Measurements from ENCODE around the gene SPATS2L.

DNA sequence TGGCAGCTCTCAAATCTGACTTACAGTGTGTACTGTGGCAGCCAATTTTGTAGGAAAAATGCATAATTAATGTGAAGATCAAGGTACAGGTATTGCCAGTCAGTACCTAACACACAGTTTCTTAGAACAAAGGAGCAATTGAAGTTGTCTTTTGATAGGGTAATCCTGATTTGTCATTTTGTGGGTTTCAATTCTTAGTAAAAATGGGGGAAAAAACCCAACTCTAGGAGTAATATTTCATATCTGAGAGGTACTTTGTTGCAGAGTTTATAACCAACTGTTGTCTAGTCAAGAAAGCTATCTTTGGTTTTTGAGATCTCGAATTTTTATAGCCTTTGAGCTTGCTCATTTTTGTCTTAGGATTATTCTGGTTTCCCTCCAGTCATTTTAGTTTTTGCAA lies 16.1 kb downstream of the SPATS2L start:
- no peak for TF ChIP-seq POLR2A (IDR thresholded peaks at IDR 0.05)
- TF ChIP-seq, protein P1, sequence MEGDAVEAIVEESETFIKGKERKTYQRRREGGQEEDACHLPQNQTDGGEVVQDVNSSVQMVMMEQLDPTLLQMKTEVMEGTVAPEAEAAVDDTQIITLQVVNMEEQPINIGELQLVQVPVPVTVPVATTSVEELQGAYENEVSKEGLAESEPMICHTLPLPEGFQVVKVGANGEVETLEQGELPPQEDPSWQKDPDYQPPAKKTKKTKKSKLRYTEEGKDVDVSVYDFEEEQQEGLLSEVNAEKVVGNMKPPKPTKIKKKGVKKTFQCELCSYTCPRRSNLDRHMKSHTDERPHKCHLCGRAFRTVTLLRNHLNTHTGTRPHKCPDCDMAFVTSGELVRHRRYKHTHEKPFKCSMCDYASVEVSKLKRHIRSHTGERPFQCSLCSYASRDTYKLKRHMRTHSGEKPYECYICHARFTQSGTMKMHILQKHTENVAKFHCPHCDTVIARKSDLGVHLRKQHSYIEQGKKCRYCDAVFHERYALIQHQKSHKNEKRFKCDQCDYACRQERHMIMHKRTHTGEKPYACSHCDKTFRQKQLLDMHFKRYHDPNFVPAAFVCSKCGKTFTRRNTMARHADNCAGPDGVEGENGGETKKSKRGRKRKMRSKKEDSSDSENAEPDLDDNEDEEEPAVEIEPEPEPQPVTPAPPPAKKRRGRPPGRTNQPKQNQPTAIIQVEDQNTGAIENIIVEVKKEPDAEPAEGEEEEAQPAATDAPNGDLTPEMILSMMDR (IDR thresholded peaks at IDR 0.05), result no peak
- TF ChIP-seq POLR2AphosphoS5 (IDR thresholded peaks at IDR 0.05), result no peak
